GM21737 (cell line): ENCODE results near the gene USP54.
"Not testable (repeated sequence)": the region's sequence is repeated elsewhere in the genome, so short reads cannot be mapped to it uniquely, and the experiment has no call there.

Experiments
- ATAC-seq: cut with Tn5 transposase; IDR thresholded peaks from one replicate; pipeline ENCODE4 v1.9.1; 2021; ENCODE audit warnings: mild to moderate bottlenecking, moderate library complexity; ENCODE audit not compliant: unreplicated experiment

Gene USP54

GRCh38 chr10:73590881-73591799 lies at the start of gene USP54:
Gene USP54, minus strand, starts transcription at chr10:73591342. Its CDS starts 15,684 bp downstream, at chr10:73575658.
- ATAC-seq: no peak

DNA sequence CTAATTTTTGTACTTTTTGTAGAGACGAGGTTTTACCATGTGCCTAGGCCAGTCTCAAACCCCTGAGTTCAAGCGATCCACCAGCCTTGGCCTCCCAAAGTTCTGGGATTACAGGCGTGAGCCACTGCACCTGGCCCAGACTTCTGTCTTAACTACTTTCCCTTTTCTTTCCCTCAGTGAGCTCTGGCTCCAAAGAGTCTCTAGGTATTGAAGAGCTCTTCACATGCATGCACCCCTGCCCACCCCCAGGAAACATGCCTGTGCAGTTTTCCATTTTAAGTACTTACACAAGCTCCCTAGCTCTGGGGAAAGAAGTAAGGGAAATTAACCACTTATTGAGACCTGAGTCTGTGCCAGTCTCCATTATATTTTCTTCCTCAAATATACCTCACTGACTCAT lies 48.1 kb upstream of the USP54 start:
- ATAC-seq: no peak

DNA sequence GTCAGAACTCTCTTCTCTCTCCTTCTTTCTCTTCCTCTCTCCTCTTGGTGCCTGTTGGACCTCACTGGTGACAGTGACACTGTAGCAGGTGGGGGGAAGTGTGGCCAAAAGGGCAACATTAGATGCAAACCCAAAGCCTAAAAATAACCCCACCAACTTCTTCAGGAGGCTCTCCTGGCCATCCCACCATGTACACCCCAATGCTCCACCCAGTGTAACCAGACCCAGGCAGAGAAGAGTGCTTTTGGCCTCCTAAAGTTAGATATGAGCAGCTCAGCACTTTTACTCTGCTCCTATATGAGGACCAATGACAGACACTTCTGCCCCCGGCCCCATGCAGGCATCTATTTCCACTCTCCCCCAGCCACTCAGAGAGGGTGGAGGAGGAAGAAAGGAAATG lies 44.6 kb upstream of the USP54 start:
- no peak for ATAC-seq

GRCh38 chr10:73634421-73634820 lies 43.3 kb upstream of the USP54 start:
- no peak for ATAC-seq

DNA sequence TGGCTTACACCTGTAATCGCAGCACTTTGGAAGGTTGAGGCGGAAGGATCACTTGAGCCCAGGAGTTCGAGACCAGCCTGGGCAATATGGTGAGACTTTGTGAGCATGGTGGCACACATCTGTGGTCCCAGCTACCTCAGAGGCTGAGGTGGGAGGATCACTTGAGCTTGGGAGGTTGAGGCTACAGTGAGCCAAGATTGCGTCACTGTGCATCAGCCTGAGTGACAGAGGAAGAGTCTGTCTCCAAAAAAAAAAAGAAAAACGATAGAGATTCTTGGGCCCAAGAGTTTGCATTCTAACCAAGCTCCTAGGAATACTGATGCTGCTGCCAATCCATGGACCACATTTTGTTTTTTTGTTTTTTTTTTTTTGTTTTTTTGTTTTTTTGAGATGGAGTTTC lies 38.0 kb upstream of the USP54 start:
- ATAC-seq: no peak

GRCh38 chr10:73628405-73628804 lies 37.3 kb upstream of the USP54 start:
- ATAC-seq: no peak

DNA sequence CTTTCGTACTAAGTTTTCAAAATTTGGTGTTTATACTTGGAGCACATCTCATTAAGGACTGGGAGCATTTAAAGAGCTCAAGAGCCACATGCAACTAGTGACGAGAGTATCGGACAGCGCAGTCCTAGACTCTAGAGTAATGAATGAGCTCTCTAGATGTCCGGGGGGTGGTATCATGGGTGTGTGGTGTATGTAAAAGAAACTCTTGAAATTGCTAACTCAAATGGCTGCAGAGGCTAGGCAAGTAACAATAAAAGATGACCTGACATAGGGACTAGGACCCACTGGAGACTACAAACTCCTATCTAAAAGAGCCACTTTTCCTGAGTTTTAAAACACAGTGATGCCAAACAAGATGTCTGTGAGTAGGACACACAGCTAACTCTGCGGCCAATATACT lies 36.2 kb upstream of the USP54 start:
- ATAC-seq: no peak

DNA sequence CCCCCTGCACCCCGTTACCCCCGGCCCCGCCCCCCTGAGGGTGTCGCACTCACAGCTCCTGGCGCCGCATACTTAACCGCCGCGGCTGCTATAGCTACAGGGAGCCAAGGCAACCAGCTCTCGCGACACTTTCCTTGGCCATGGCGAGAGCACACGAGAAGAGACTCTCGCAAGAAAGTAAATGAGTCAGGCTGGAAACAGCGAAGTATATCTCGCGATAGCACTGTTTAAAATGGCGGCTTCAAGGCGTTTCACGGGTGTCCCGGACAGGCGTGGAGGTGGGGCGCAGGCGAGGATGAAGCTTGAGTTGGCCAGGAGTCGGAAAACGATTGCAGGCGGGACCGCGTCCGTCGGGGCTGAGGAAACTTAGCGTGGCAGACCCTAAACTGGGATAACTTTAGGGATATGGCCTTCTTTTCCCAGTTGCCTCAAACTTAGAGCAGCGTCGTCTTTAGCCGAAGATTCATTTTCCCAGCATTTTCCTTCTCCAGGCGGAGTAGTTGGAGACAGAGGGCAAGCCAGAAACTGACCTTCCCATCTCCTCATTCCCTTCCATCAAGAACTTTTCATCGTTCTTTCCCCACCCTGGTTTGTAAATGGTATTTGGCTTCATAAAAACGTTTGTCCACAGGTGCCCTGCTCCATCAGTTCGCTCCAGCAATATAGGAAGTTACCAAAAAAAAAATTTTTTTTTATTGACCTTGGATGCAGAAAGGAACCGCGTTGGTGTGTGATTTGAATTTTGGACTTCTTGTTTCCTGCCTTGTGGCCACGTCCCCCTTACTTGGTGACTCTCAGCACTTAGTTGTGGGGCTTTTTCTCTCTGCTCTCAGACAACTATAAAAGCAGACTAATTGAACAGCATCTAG lies 35.0 kb upstream of the USP54 start:
- ATAC-seq: peak; percentile 97

DNA sequence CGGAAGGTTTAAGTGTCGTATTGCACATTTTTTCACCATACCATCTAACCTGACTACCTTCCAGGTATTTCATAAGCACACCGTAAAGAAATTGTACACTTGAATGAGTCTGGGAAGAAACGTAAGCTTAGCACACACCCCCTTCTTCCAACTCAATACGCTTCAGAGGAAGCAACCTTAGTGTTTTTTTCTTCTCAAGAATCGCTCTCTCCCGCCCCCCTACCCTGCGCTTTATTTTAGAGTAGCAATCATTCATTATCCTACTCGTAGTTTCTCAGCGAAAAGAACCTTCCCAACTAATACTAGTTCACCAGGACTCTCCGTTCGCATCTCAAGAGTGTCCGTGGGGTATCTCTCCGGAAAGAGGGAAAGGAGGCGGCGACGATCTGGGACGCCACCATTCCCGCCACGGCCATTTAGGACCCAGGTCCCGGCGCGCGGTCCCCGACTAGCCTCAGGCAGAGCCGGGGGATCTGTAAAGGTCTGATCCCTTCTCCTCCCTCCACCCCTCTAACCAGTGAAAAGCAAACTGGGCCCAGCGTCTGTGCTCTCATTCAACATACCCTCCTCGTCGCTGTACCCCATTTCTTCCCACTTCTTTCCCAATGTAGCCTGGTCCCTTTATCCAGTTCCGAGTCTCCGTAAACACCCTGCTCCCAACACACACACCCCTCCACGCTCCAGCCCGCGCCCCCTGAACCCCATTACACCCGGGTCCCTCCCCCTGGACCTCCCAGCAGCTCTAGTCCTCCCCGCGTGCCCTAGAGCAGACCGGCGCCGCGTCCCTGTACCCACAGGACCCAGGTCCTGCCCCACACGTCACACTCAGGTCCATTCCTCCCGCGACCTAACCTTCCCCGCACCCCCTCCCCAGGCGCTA lies 34.1 kb upstream of the USP54 start:
- ATAC-seq: peak; percentile 32

GRCh38 chr10:73623056-73623455 lies 31.9 kb upstream of the USP54 start:
- ATAC-seq: no peak

DNA sequence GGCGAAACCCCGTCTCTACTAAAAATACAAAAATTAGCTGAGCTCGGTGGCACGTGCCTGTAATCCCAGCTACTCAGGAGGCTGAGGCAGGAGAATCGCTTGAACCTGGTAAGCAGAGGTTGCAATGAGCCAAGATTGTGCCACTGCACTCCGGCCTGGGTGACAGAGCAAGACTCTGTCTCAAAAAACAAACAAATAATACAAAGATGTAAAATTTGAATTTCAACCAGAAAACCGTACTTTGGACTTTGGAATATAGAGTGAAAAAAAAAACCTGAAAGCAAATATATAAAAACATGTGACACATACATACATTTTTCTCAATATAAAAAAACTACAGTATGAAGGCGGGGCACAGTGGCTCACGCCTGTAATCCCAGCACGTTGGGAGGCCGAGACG lies 29.8 kb upstream of the USP54 start:
- not testable (repeated sequence) for ATAC-seq

- not testable (repeated sequence) for ATAC-seq
Measured at GRCh38 chr10:73617143-73617542, 26.0 kb upstream of the USP54 start.

GRCh38 chr10:73614720-73615119 lies 23.6 kb upstream of the USP54 start:
- no peak for ATAC-seq

GRCh38 chr10:73609116-73609515 lies 18.0 kb upstream of the USP54 start:
- ATAC-seq: no peak

GRCh38 chr10:73601486-73601921 lies 10.4 kb upstream of the USP54 start:
- no peak for ATAC-seq

DNA sequence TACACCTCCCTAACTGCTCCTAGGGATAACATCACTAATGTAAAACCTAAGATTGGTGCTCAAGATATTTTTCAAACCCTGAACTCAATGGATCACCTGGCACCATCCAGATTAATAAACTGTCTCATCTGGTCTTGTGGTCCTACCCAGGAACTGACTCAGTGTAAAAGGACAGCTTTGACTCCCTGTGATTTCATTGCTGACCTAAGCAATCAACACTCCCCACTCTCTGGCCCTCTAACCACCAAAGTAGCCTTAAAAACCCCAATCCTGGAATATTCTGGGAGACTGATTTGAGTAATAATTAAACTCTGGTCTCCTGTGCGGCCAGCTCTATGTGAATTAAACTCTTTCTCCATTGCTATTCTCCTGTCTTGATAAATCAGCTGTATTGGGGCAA lies 6.2 kb upstream of the USP54 start:
- no peak for ATAC-seq

- no peak for ATAC-seq
Measured at GRCh38 chr10:73593812-73594211, 2.7 kb upstream of the USP54 start.

- no peak for ATAC-seq
Measured at GRCh38 chr10:73593110-73593509, 2.0 kb upstream of the USP54 start.

- ATAC-seq: no peak
Measured at GRCh38 chr10:73591935-73592699, 975 bp upstream of the USP54 start.

GRCh38 chr10:73589563-73590126 lies 1.5 kb downstream of the USP54 start:
- no peak for ATAC-seq
